ENCODE data around the gene LRRN2.
A peak's percentile ranks its signal among the peaks of the same experiment; 100 is the strongest.

Gene LRRN2

GRCh38 chr1:204662530-204662929 lies 23.0 kb downstream of the LRRN2 start:
- DNase-seq (ENCODE audit: low spot score), result no peak

GRCh38 chr1:204660509-204660908 lies 25.0 kb downstream of the LRRN2 start:
- no peak for DNase-seq (ENCODE audit: low spot score)

GRCh38 chr1:204659056-204659455 lies 26.5 kb downstream of the LRRN2 start:
- DNase-seq (ENCODE audit: low spot score), result no peak

- DNase-seq (ENCODE audit: low spot score), result no peak
Measured at GRCh38 chr1:204658295-204658694, 27.2 kb downstream of the LRRN2 start.

GRCh38 chr1:204653590-204654340 lies 31.8 kb downstream of the LRRN2 start:
- DNase-seq (ENCODE audit: low spot score), result no peak

GRCh38 chr1:204652497-204652896 lies 33.0 kb downstream of the LRRN2 start:
- no peak for DNase-seq (ENCODE audit: low spot score)

GRCh38 chr1:204651843-204652421 lies 33.6 kb downstream of the LRRN2 start:
- DNase-seq (ENCODE audit: low spot score), result no peak

GRCh38 chr1:204650911-204651570 lies 34.5 kb downstream of the LRRN2 start:
- DNase-seq (ENCODE audit: low spot score), result no peak

GRCh38 chr1:204649721-204650521 lies 35.6 kb downstream of the LRRN2 start:
- DNase-seq (ENCODE audit: low spot score), result no peak

- DNase-seq (ENCODE audit: low spot score), result no peak
Measured at GRCh38 chr1:204648576-204648975, 37.0 kb downstream of the LRRN2 start.

GRCh38 chr1:204647805-204648153 lies 37.8 kb downstream of the LRRN2 start:
- no peak for DNase-seq (ENCODE audit: low spot score)

GRCh38 chr1:204647114-204647804 lies 38.3 kb downstream of the LRRN2 start:
- DNase-seq (ENCODE audit: low spot score), result peak; percentile 62

GRCh38 chr1:204645666-204646065 lies 39.9 kb downstream of the LRRN2 start:
- DNase-seq (ENCODE audit: low spot score), result no peak

GRCh38 chr1:204645251-204645650 lies 40.3 kb downstream of the LRRN2 start:
- DNase-seq (ENCODE audit: low spot score), result no peak

- DNase-seq (ENCODE audit: low spot score), result no peak
Measured at GRCh38 chr1:204643503-204643902, 42.0 kb downstream of the LRRN2 start.

- no peak for DNase-seq (ENCODE audit: low spot score)
Measured at GRCh38 chr1:204641936-204642335, 43.6 kb downstream of the LRRN2 start.

- DNase-seq (ENCODE audit: low spot score), result no peak
Measured at GRCh38 chr1:204641455-204641854, 44.1 kb downstream of the LRRN2 start.

GRCh38 chr1:204640578-204640977 lies 45.0 kb downstream of the LRRN2 start:
- DNase-seq (ENCODE audit: low spot score), result no peak

- DNase-seq (ENCODE audit: low spot score), result no peak
Measured at GRCh38 chr1:204634260-204634910, 51.2 kb downstream of the LRRN2 start.

- peak; percentile 27 for DNase-seq (ENCODE audit: low spot score)
Measured at GRCh38 chr1:204633665-204634064, 51.9 kb downstream of the LRRN2 start.

GRCh38 chr1:204630132-204630905 lies 55.2 kb downstream of the LRRN2 start:
- DNase-seq (ENCODE audit: low spot score), result no peak
